B cell (primary cell): ENCODE measurements around the gene IMMP2L. TPM values are rescaled to one million over a fixed set of nuclear protein-coding genes. Genes with fewer than 3 reads are reported as not detected.

Experiments used
- ATAC-seq: fragments of 200-7000 bp; cut with Tn5 transposase; one replicate; pipeline ENCODE4 v1.10.0; 2021; ENCODE audit warnings: low read depth, mild to moderate bottlenecking, moderate number of reproducible peaks, moderate library complexity
- CTCF ChIA-PET: fragments of 350-600 bp; sonication (Branson Sonifier 250); formaldehyde crosslinking; loops from one replicate; lab custom pipeline; 2021; ENCODE audit warnings: antibody characterized with exemption, inconsistent platforms; lab: Charles Lee
- POLR2A ChIA-PET: fragments of 350-600 bp; sonication (Branson Sonifier 250); formaldehyde crosslinking; loops from one replicate; lab custom pipeline; 2021; ENCODE audit warnings: antibody characterized with exemption; lab: Charles Lee
- DNase-seq: peaks from one replicate; pipeline ENCODE4 v3.0.0; 2013
- H2AFZ ChIP-seq: 2 replicates; pipeline ENCODE4 v1.6.1; 2012; ENCODE audit warnings: mild to moderate bottlenecking, low read depth, low read length; ENCODE audit not compliant: insufficient read depth, poor library complexity, severe bottlenecking
- H3K27ac ChIP-seq, 2 donors: 1 replicate in 1 of 2; 2 replicates in 1 of 2; pipeline ENCODE4 v1.5.1; 2012 to 2013; ENCODE audit warnings: low read length in 2 of 2, mild to moderate bottlenecking in 2 of 2, moderate library complexity in 1 of 2
- H3K27me3 ChIP-seq, 4 experiments: fragments of 200-600 bp in 1 of 4; sonication (generic) in 1 of 4; replicated peaks in 1 of 4; 1 replicate in 2 of 4; 2 replicates in 2 of 4; pipeline versions ENCODE4 v1.6.1 to v1.7.0; 2013 to 2016; ENCODE audit warnings: low read length in 3 of 4, mild to moderate bottlenecking in 2 of 4, mixed read lengths in 1 of 4, moderate library complexity in 1 of 4; ENCODE audit not compliant: insufficient read depth in 4 of 4, control insufficient read depth in 3 of 4; ENCODE audit errors: control extremely low read depth in 1 of 4
- H3K36me3 ChIP-seq, 2 experiments: replicated peaks in 1 of 2; 1 replicate in 1 of 2; 2 replicates in 1 of 2; pipeline versions ENCODE4 v1.6.1 to v1.7.1; 2013; ENCODE audit warnings: low read length in 1 of 2; ENCODE audit not compliant: insufficient read depth in 2 of 2, control insufficient read depth in 1 of 2; ENCODE audit errors: control extremely low read depth in 1 of 2, extremely low read depth in 1 of 2
- H3K4me1 ChIP-seq, 2 donors: fragments of 200-600 bp in 1 of 2; sonication (generic) in 1 of 2; 1 replicate in 1 of 2; 2 replicates in 1 of 2; pipeline versions ENCODE4 v1.5.1 to v1.6.1; 2013 to 2017; ENCODE audit warnings: low read length in 2 of 2; ENCODE audit not compliant: control insufficient read depth in 2 of 2, insufficient read depth in 2 of 2
- H3K4me2 ChIP-seq: replicated peaks from 2 replicates; pipeline ENCODE3; 2012; ENCODE audit warnings: mild to moderate bottlenecking, low read depth, low read length; ENCODE audit not compliant: poor library complexity, severe bottlenecking
- H3K4me3 ChIP-seq, 5 experiments: fragments of 200-600 bp in 1 of 5; sonication (generic) in 1 of 5; 1 replicate in 3 of 5; 2 replicates in 2 of 5; pipeline versions ENCODE4 v1.5.1 to v1.7.0; 2011 to 2016; ENCODE audit warnings: low read length in 4 of 5, mild to moderate bottlenecking in 4 of 5, low read depth in 2 of 5, control low read depth in 1 of 5, moderate library complexity in 1 of 5; ENCODE audit not compliant: insufficient read depth in 1 of 5; ENCODE audit errors: control extremely low read depth in 1 of 5, extremely low read depth in 1 of 5
- H3K79me2 ChIP-seq: fragments of 200-600 bp; sonication (generic); one replicate; pipeline ENCODE4 v1.6.0; 2016; ENCODE audit warnings: low read length; ENCODE audit not compliant: control insufficient read depth, insufficient read depth
- H3K9ac ChIP-seq: fragments of 200-600 bp; sonication (generic); 2 replicates; pipeline ENCODE4 v1.6.1; 2017; ENCODE audit warnings: mild to moderate bottlenecking, low read length, moderate library complexity
- H3K9me3 ChIP-seq, 3 donors: one replicate each; pipeline versions ENCODE4 v1.6.1 to v1.7.1; 2013; ENCODE audit warnings: low read length in 2 of 3; ENCODE audit not compliant: control insufficient read depth in 2 of 3, insufficient read depth in 1 of 3; ENCODE audit errors: control extremely low read depth in 1 of 3
- H4K20me1 ChIP-seq: 2 replicates; pipeline ENCODE4 v1.6.0; 2012; ENCODE audit warnings: mild to moderate bottlenecking, low read length; ENCODE audit not compliant: insufficient read depth, control insufficient read depth, poor library complexity, severe bottlenecking
- H3K27ac Mint-ChIP-seq: one replicate; pipeline ENCODE4 v1.8.0; 2021; ENCODE audit warnings: mixed read lengths
- H3K27me3 Mint-ChIP-seq: one replicate; pipeline ENCODE4 v1.8.0; 2021; ENCODE audit warnings: mixed read lengths
- H3K4me1 Mint-ChIP-seq: one replicate; pipeline ENCODE4 v1.8.0; 2021; ENCODE audit warnings: mixed read lengths
- H3K4me3 Mint-ChIP-seq: one replicate; pipeline ENCODE4 v1.8.0; 2021; ENCODE audit warnings: mixed read lengths
- H3K9me3 Mint-ChIP-seq: one replicate; pipeline ENCODE4 v1.8.0; 2022; ENCODE audit warnings: mixed read lengths; ENCODE audit not compliant: insufficient read depth
- EZH2 ChIP-seq: IDR thresholded peaks from 2 replicates; pipeline ENCODE4 v1.6.1; 2012; ENCODE audit warnings: borderline replicate concordance, low read depth, mild to moderate bottlenecking, moderate library complexity, low read length; ENCODE audit not compliant: insufficient read depth, poor library complexity, severe bottlenecking
- WGBS: methylation state at CpG from one replicate; pipeline ENCODE4 v1.1.5; 2013; ENCODE audit warnings: missing lambda C conversion rate; ENCODE audit not compliant: insufficient coverage; 5-methylcytosine and 5-hydroxymethylcytosine counted together
- intact Hi-C: fragments of 100-400 bp; cut with micrococcal nuclease; formaldehyde crosslinking; loops from one replicate; pipeline ENCODE4 v1.10.0; 2022
- polyA plus RNA-seq: library from polyadenylated mRNA; depleted of rRNA; stranded (reverse); fragments of >200 nt; gene quantifications from 2 replicates; pipeline ENCODE4 v1.2.3, GENCODE V29; 2012
- total RNA-seq, 2 donors: library from RNA; stranded (reverse); fragments of 120-200 nt in 1 of 2; gene quantifications; 1 replicate in 1 of 2; 2 replicates in 1 of 2; pipeline versions ENCODE4 v1.2.3 to v1.2.4, GENCODE V29; 2013 to 2022
- TF ChIP-seq, protein P1 (sequence below): fragments of 200-600 bp; IDR thresholded peaks from one replicate; pipeline ENCODE4 v1.8.0; 2022; ENCODE audit warnings: antibody characterized with exemption, mild to moderate bottlenecking

The IMMP2L gene
- total and polyA plus RNA-seq, 2 donors (not counting 1 experiment from before 2014, with no cell fraction given): 3.8 to 34.2 TPM

DNA sequence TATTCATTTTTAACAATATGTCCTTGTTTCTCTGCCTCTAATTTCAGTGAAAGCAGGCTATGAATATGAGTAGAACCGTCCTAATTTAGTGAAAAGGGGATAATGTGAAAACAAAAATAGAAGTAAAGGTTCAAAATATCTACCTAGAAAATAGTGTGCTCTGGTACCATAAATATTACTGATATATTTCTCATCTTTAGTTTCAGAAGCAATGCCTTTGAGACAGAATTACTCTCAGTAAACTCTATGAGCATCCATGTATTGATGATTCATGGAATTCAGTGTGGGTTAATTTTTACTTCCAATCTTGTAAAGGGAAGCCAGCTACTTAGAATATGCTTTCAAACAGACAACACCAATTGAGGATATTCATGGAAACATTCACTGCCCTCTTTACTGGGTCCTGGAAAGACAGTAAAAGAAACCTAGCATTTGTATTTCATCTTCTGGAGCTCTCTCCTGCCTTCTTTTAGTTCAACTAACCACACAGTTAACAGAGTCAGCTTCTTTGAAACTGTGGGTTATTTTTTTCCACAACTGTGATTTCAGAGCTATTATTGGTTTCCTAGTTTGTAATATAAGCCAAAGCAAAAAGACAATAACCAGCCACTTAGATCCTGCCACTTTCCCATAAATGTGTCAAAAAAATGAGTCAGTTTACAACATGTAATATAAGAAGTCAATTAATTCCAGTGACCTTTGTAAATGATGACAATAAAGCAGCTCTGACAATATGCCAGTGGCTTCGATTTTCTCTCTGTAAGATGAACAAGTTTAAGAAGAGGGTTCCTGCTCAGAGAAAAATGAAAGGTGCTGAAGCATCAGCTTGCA is 469.7 kb downstream of the IMMP2L start:
- no peak for ATAC-seq
- Histone ChIP-seq H3K79me2 (no peaks in the 10 kb centered on the region), H3K9ac (no peak overlapping the region), H3K36me3 (no peaks in the 10 kb centered on the region), H3K27me3 (no peaks in the 10 kb centered on the region), H2AFZ (no peak overlapping the region), H3K9me3 (no peaks in the 10 kb centered on the region), H3K4me2 (no peak overlapping the region), H3K4me3 (no peak overlapping the region), H3K4me1 (no peaks in the 10 kb centered on the region), H3K27ac (no peak overlapping the region), H4K20me1 (no peaks in the 10 kb centered on the region)
- intact Hi-C loops: loop anchor here (10.0 kb wide), 1 partner anchor 1248 kb away; no protein-coding TSS in a partner anchor
- DNase-seq: no peak
- no CpG with 5 or more reads among the region's 2 CpGs for WGBS
- H3K4me3 Mint-ChIP-seq: no peak overlapping the region
- H3K9me3 Mint-ChIP-seq: no peaks in the 10 kb centered on the region
- ChIA-PET POLR2A (no interaction called here), CTCF (interaction anchor here (0.7 to 1.7 kb wide), 6 partner anchors 10 to 644 kb away, joined by 3 to 5 read pairs (median 3); no protein-coding TSS in a partner anchor)
- H3K4me1 Mint-ChIP-seq: no peaks in the 10 kb centered on the region
- no peaks in the 10 kb centered on the region for H3K27me3 Mint-ChIP-seq
- H3K27ac Mint-ChIP-seq: no peak overlapping the region
- TF ChIP-seq, protein P1, sequence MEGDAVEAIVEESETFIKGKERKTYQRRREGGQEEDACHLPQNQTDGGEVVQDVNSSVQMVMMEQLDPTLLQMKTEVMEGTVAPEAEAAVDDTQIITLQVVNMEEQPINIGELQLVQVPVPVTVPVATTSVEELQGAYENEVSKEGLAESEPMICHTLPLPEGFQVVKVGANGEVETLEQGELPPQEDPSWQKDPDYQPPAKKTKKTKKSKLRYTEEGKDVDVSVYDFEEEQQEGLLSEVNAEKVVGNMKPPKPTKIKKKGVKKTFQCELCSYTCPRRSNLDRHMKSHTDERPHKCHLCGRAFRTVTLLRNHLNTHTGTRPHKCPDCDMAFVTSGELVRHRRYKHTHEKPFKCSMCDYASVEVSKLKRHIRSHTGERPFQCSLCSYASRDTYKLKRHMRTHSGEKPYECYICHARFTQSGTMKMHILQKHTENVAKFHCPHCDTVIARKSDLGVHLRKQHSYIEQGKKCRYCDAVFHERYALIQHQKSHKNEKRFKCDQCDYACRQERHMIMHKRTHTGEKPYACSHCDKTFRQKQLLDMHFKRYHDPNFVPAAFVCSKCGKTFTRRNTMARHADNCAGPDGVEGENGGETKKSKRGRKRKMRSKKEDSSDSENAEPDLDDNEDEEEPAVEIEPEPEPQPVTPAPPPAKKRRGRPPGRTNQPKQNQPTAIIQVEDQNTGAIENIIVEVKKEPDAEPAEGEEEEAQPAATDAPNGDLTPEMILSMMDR: no peak
- no peak for TF ChIP-seq EZH2
